Stimulated activated CD4-positive, alpha-beta T cell treated with anti-CD3 and anti-CD28 coated beads, Interleukin-12 subunit alpha, Interleukin-12 subunit beta, amount 100 ng/mL, for 48 hours (primary cell): ENCODE measurements around the gene SYT12.

Experiments
- DNase-seq, 3 donors: peaks; one replicate each; pipeline ENCODE4 v3.0.0-alpha.2; 2020; ENCODE audit warnings: low read depth in 2 of 3, low spot score in 1 of 3

SYT12 gene

GRCh38 chr11:67054836-67055523 is 32.0 kb downstream of the SYT12 start:
- peak in 1 of 3 donors; percentile 22 for DNase-seq

- no peak for DNase-seq
Measured at GRCh38 chr11:67055812-67056211, 32.9 kb downstream of the SYT12 start.

- DNase-seq = peak in 1 of 3 donors; percentile 37
Measured at GRCh38 chr11:67056267-67057204, 33.6 kb downstream of the SYT12 start, which contains the start of gene RHOD. Gene RHOD, plus strand, starts transcription at chr11:67056847. Its CDS starts 56 bp downstream, at chr11:67056903.

GRCh38 chr11:67057205-67057672 is 34.3 kb downstream of the SYT12 start:
- no peak for DNase-seq

- DNase-seq = no peak
Measured at GRCh38 chr11:67058506-67058905, 35.6 kb downstream of the SYT12 start.

GRCh38 chr11:67059671-67060070 is 36.7 kb downstream of the SYT12 start:
- no peak for DNase-seq

GRCh38 chr11:67060111-67060522 is 37.2 kb downstream of the SYT12 start:
- DNase-seq = no peak

GRCh38 chr11:67062526-67063373 is 39.8 kb downstream of the SYT12 start:
- no peak for DNase-seq

- no peak for DNase-seq
Measured at GRCh38 chr11:67066333-67066709, 43.4 kb downstream of the SYT12 start.

GRCh38 chr11:67071420-67072284 is 48.7 kb downstream of the SYT12 start:
- DNase-seq = peak; percentile 61 to 81 (median 75)

- no peak for DNase-seq
Measured at GRCh38 chr11:67072295-67072694, 49.4 kb downstream of the SYT12 start.

- DNase-seq = no peak
Measured at GRCh38 chr11:67073908-67074307, 51.0 kb downstream of the SYT12 start.

- no peak for DNase-seq
Measured at GRCh38 chr11:67076202-67076601, 53.3 kb downstream of the SYT12 start.

GRCh38 chr11:67079065-67079705 is 56.3 kb downstream of the SYT12 start:
- no peak for DNase-seq

- DNase-seq = no peak
Measured at GRCh38 chr11:67082071-67082791, 59.3 kb downstream of the SYT12 start.

- no peak for DNase-seq
Measured at GRCh38 chr11:67083786-67084366, 60.9 kb downstream of the SYT12 start.

GRCh38 chr11:67085617-67086016 is 62.7 kb downstream of the SYT12 start:
- DNase-seq = no peak

- DNase-seq = no peak
Measured at GRCh38 chr11:67090717-67091116, 67.8 kb downstream of the SYT12 start.

GRCh38 chr11:67095214-67095507 is 72.2 kb downstream of the SYT12 start:
- DNase-seq = no peak
